ENCODE measurements around the gene SLC35D1.

- no peak for TF ChIP-seq ZNF687 (CRISPR knock-in tag; IDR thresholded peaks at IDR 0.05)
- TF ChIP-seq CTCF (CRISPR knock-in tag; IDR thresholded peaks at IDR 0.05): no peak
- no peak for TF ChIP-seq NFYB (CRISPR knock-in tag; IDR thresholded peaks at IDR 0.05)
- no peak for TF ChIP-seq ZNF747 (CRISPR knock-in tag; IDR thresholded peaks at IDR 0.05; ENCODE audit: borderline replicate concordance)
- TF ChIP-seq PBX3 (CRISPR knock-in tag; IDR thresholded peaks at IDR 0.05; ENCODE audit: borderline replicate concordance): no peak
- no peak for TF ChIP-seq ZNF605 (CRISPR knock-in tag; IDR thresholded peaks at IDR 0.05)
- TF ChIP-seq RELA (CRISPR knock-in tag; IDR thresholded peaks at IDR 0.05): no peak
Observed at GRCh38 chr1:67005068-67005467, 48.9 kb downstream of the SLC35D1 start.
